Measurements from ENCODE around the gene INO80E. TPM values are rescaled to one million over a fixed set of nuclear protein-coding genes. Genes with fewer than 3 reads are reported as not detected.

INO80E gene
- total RNA-seq, 1 donor, result 25.9 TPM

- no peak overlapping the region for H3K4me3 ChIP-seq (ENCODE audit: low read depth, low read length)
- no peak for TF ChIP-seq CTCF (IDR thresholded peaks at IDR 0.05; ENCODE audit: insufficient read depth, low read depth, low read length)
- no peak for DNase-seq (ENCODE audit: low read depth)
Observed at GRCh38 chr16:29984764-29985147, 11.3 kb upstream of the INO80E start.

- DNase-seq (ENCODE audit: low read depth), result no peak
- no peak overlapping the region for H3K4me3 ChIP-seq (ENCODE audit: low read depth, low read length)
- TF ChIP-seq CTCF (IDR thresholded peaks at IDR 0.05; ENCODE audit: insufficient read depth, low read depth, low read length), result no peak
Observed at GRCh38 chr16:29985271-29985811, 10.7 kb upstream of the INO80E start.

- H3K4me3 ChIP-seq (ENCODE audit: low read depth, low read length), result no peak overlapping the region
- TF ChIP-seq CTCF (IDR thresholded peaks at IDR 0.05; ENCODE audit: insufficient read depth, low read depth, low read length), result no peak
- no peak for DNase-seq (ENCODE audit: low read depth)
Observed at GRCh38 chr16:29986231-29986630, 9.8 kb upstream of the INO80E start.

GRCh38 chr16:29986931-29987330 lies 9.1 kb upstream of the INO80E start:
- DNase-seq (ENCODE audit: low read depth), result no peak
- H3K4me3 ChIP-seq (ENCODE audit: low read depth, low read length), result no peak overlapping the region
- no peak for TF ChIP-seq CTCF (IDR thresholded peaks at IDR 0.05; ENCODE audit: insufficient read depth, low read depth, low read length)

- DNase-seq (ENCODE audit: low read depth), result no peak
- TF ChIP-seq CTCF (IDR thresholded peaks at IDR 0.05; ENCODE audit: insufficient read depth, low read depth, low read length), result no peak
- H3K4me3 ChIP-seq (ENCODE audit: low read depth, low read length), result no peak overlapping the region
Observed at GRCh38 chr16:29987371-29988085, 8.5 kb upstream of the INO80E start.

- no peak for DNase-seq (ENCODE audit: low read depth)
- no peak for TF ChIP-seq CTCF (IDR thresholded peaks at IDR 0.05; ENCODE audit: insufficient read depth, low read depth, low read length)
- H3K4me3 ChIP-seq (ENCODE audit: low read depth, low read length), result no peak overlapping the region
Observed at GRCh38 chr16:29988346-29989075, 7.5 kb upstream of the INO80E start.

All from fibroblast of villous mesenchyme (primary cell).